GM12878 (cell line): ENCODE results near the gene DPY19L3.

Experiments used
- ATF2 ChIP-seq: IDR thresholded peaks from 2 replicates; pipeline ENCODE4 v1.6.1; 2012; ENCODE audit warnings: low read length, inconsistent platforms
- BCL3 ChIP-seq: IDR thresholded peaks from 2 replicates; pipeline ENCODE4 v1.6.1; 2011; ENCODE audit warnings: borderline replicate concordance, low read depth, mild to moderate bottlenecking, moderate library complexity, low read length; ENCODE audit not compliant: insufficient read depth, poor library complexity, severe bottlenecking
- CUX1 ChIP-seq: IDR thresholded peaks from 2 replicates; pipeline ENCODE4 v1.6.1; 2012; ENCODE audit warnings: improper control_type of control experiment, low read depth, low read length; ENCODE audit not compliant: insufficient replicate concordance
- E4F1 ChIP-seq: fragments of 450-650 bp; IDR thresholded peaks from 2 replicates; pipeline ENCODE4 v1.6.1; 2018; ENCODE audit warnings: borderline replicate concordance, mild to moderate bottlenecking; ENCODE audit not compliant: partially characterized antibody
- NFXL1 ChIP-seq: fragments of 450-650 bp; IDR thresholded peaks from 2 replicates; pipeline ENCODE4 v1.6.1; 2017; ENCODE audit warnings: antibody characterized with exemption, mild to moderate bottlenecking, borderline replicate concordance
- POLR2A ChIP-seq: IDR thresholded peaks from 2 replicates; pipeline ENCODE4 v1.6.1; 2011; ENCODE audit warnings: low read depth, mild to moderate bottlenecking, low read length
- POLR2AphosphoS5 ChIP-seq: IDR thresholded peaks from 2 replicates; pipeline ENCODE4 v1.6.1; 2011; ENCODE audit warnings: mild to moderate bottlenecking, low read length, inconsistent platforms
- RAD51 ChIP-seq: fragments of 450-650 bp; IDR thresholded peaks from 2 replicates; pipeline ENCODE4 v1.6.1; 2016; ENCODE audit warnings: moderate library complexity, mild to moderate bottlenecking, inconsistent platforms
- SUZ12 ChIP-seq: fragments of 200-600 bp; sonication (generic); IDR thresholded peaks from one replicate; pipeline ENCODE4 v1.6.1; 2018; ENCODE audit warnings: antibody characterized with exemption, mild to moderate bottlenecking; ENCODE audit not compliant: unreplicated experiment
- TAF1 ChIP-seq: IDR thresholded peaks from 2 replicates; pipeline ENCODE4 v1.6.1; 2011; ENCODE audit warnings: mild to moderate bottlenecking, low read depth, low read length, borderline replicate concordance
- TF ChIP-seq, protein P1 (sequence below), 3 experiments: IDR thresholded peaks in 2 of 3; conservative IDR thresholded peaks in 1 of 3; 2 replicates each; pipeline ENCODE4 v1.5.1; 2011; ENCODE audit warnings: low read depth in 3 of 3, low read length in 3 of 3, mild to moderate bottlenecking in 3 of 3, control low read depth in 2 of 3, moderate library complexity in 2 of 3, inconsistent platforms in 1 of 3, mixed read lengths in 1 of 3; ENCODE audit not compliant: control insufficient read depth in 2 of 3, insufficient read depth in 1 of 3; ENCODE audit errors: extremely low read depth in 1 of 3
- TF ChIP-seq, protein P2 (sequence below): fragments of 450-650 bp; formaldehyde crosslinking; IDR thresholded peaks from 2 replicates; pipeline ENCODE4 v1.4.0; 2022; ENCODE audit warnings: mild to moderate bottlenecking, moderate library complexity

GRCh38 chr19:32458500-32459123 is 53.0 kb downstream of the DPY19L3 start:
- TF ChIP-seq, protein P1, sequence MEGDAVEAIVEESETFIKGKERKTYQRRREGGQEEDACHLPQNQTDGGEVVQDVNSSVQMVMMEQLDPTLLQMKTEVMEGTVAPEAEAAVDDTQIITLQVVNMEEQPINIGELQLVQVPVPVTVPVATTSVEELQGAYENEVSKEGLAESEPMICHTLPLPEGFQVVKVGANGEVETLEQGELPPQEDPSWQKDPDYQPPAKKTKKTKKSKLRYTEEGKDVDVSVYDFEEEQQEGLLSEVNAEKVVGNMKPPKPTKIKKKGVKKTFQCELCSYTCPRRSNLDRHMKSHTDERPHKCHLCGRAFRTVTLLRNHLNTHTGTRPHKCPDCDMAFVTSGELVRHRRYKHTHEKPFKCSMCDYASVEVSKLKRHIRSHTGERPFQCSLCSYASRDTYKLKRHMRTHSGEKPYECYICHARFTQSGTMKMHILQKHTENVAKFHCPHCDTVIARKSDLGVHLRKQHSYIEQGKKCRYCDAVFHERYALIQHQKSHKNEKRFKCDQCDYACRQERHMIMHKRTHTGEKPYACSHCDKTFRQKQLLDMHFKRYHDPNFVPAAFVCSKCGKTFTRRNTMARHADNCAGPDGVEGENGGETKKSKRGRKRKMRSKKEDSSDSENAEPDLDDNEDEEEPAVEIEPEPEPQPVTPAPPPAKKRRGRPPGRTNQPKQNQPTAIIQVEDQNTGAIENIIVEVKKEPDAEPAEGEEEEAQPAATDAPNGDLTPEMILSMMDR (IDR thresholded peaks at IDR 0.05 in 2 of 3, conservative IDR thresholded peaks at IDR 0.05 in 1 of 3; ENCODE audit: control insufficient read depth in 2 of 3, extremely low read depth in 1 of 3, insufficient read depth in 1 of 3, low read depth in 3 of 3, low read length in 3 of 3) = no peak
- TF ChIP-seq SUZ12 (no peak), POLR2A (no peak), NFXL1 (no peak), E4F1 (no peak), ATF2 (no peak), CUX1 (no peak), BCL3 (no peak), POLR2AphosphoS5 (no peak), TAF1 (no peak), RAD51 (no peak)
- TF ChIP-seq, protein P2, sequence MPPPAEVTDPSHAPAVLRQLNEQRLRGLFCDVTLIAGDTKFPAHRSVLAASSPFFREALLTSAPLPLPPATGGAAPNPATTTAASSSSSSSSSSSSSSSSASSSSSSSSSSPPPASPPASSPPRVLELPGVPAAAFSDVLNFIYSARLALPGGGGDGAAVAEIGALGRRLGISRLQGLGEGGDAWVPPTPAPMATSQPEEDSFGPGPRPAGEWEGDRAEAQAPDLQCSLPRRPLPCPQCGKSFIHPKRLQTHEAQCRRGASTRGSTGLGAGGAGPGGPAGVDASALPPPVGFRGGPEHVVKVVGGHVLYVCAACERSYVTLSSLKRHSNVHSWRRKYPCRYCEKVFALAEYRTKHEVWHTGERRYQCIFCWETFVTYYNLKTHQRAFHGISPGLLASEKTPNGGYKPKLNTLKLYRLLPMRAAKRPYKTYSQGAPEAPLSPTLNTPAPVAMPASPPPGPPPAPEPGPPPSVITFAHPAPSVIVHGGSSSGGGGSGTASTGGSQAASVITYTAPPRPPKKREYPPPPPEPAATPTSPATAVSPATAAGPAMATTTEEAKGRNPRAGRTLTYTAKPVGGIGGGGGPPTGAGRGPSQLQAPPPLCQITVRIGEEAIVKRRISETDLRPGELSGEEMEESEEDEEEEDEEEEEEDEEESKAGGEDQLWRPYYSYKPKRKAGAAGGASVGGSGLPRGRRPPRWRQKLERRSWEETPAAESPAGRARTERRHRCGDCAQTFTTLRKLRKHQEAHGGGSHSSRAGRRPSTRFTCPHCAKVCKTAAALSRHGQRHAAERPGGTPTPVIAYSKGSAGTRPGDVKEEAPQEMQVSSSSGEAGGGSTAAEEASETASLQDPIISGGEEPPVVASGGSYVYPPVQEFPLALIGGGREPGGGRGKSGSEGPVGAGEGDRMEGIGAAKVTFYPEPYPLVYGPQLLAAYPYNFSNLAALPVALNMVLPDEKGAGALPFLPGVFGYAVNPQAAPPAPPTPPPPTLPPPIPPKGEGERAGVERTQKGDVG (CRISPR knock-in tag) = no peak
